H1 (cell line): Measurements from ENCODE around the gene FAM120B.

Experiments
- CTCF ChIP-seq, 3 experiments: IDR thresholded peaks; 1 replicate in 2 of 3; 2 replicates in 1 of 3; pipeline versions ENCODE4 v1.5.1 to v1.6.1; 2011; ENCODE audit warnings: low read length in 3 of 3, mild to moderate bottlenecking in 3 of 3, inconsistent platforms in 2 of 3, low read depth in 1 of 3, moderate library complexity in 1 of 3; ENCODE audit not compliant: insufficient read depth in 1 of 3; ENCODE audit errors: control extremely low read depth in 1 of 3
- EZH2 ChIP-seq: fragments of 200-600 bp; sonication (generic); IDR thresholded peaks from 2 replicates; pipeline ENCODE4 v1.7.1; 2012; ENCODE audit warnings: low read depth, mild to moderate bottlenecking, moderate library complexity, low read length, inconsistent platforms; ENCODE audit not compliant: severe bottlenecking
- HDAC6 ChIP-seq: IDR thresholded peaks from one replicate; pipeline ENCODE4 v1.7.1; 2012; ENCODE audit warnings: low read depth, mild to moderate bottlenecking, inconsistent platforms, low read length, moderate library complexity
- JUN ChIP-seq: IDR thresholded peaks from 2 replicates; pipeline ENCODE4 v1.6.1; 2011; ENCODE audit warnings: low read depth, mild to moderate bottlenecking, improper control_type of control experiment, low read length
- TEAD4 ChIP-seq: IDR thresholded peaks from 2 replicates; pipeline ENCODE4 v1.6.1; 2012; ENCODE audit warnings: low read depth, low read length, inconsistent platforms, mixed read lengths

DNA sequence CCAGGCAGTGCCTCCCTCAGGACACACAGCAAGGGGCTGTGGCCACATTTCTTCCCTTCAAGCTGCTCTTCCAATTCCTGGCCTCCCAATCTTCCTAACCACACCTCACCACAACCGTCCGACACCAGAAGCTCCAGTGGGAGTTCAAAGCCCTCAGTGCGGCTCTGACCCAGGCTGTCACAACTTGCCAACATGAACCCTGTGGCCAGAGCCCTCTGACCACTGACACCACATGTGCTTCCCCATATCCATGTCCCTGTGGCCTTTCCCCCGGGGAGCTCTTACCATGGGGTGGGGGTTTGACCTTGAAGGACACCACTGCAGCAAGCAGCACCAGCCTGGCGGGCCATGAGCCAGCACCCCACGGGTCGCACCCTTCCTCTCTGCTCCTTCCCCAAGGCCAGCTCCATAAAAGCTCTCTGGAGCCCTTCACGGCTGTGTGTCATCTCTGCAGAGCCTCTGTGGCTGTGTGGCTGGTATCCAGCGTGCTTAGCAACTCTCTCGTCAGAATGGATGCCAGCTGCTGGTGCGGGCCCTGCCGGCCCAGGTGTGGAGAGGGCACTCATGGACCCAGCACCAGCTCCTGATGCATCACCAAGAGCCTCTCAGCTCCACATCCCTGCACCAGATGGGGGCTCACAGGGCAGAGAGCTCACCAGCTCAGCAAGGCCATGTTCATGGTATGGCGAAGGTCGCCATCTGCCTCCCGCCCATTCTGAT, 140.4 kb downstream of the FAM120B start:
- TF ChIP-seq EZH2 (no peak), CTCF (IDR thresholded peaks at IDR 0.05; ENCODE audit: control extremely low read depth in 1 of 3, insufficient read depth in 1 of 3, low read depth in 1 of 3, low read length in 3 of 3) (no peak), HDAC6 (no peak), TEAD4 (no peak), JUN (no peak)
